NCI-H128 (cell line): ENCODE results near the gene MEGF9.
"Not testable (repeated sequence)": the region's sequence is repeated elsewhere in the genome, so short reads cannot be mapped to it uniquely, and the experiment has no call there.

ENCODE experiments used
- DNase-seq: peaks from one replicate; lab custom pipeline; 2025; ENCODE audit not compliant: unreplicated experiment; lab: John Stamatoyannopoulos, UW

The MEGF9 gene

DNA sequence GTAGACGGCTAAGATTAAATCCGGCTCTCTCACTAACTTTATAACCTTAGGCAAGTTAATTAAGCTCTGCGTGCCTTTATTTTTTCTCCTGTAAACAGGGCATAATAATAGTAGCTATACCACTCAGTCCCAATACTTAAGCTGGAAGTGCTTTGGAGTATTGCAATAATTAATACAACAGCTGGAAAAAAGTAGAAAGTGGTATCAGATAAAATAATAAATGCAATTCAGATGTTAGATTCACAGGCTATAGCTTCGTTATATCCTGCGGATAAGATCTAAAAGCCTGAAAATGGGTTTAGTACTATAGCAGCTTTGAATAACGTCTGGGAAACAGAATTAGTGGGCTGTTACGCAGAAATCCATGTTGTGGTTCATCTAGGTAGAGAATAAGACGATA lies 51.8 kb downstream of the MEGF9 start:
- no peak for DNase-seq

DNA sequence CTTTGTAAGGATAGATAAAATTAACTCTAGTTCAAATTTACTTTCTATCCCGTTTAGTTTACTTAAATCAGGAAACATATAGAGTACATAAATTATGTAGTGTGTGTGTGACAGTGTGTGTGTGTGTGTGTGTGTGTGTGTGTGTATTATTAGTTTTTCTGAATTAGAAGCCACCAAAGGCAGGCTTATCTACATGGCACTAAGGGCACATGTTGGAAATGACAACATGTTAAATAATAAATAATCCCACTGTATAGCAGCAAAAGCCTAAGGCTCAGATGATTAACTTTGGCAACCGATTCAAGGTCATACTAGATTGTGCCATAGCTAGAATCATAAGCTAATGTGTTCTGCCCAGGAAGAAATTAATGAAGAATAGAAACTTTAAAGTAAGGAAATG lies 54.6 kb downstream of the MEGF9 start:
- DNase-seq = no peak

DNA sequence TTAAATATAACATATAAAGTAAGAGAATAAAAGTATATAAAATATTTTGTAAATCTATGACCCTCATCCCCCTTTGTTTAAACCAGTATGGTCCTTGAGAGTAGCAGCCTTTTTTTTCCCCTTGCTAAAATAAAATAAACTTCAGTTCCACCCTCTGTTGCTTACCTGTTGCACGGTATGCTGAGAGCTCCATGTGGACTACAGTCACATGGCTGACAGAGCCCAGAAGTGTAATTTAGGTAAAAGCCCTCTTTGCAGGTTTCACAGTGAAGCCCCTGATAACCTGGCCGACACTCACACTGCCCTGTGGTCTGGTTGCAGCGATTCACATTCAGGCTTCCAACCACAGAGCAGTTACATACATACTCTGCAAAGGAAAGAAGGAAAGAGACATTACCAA lies 55.1 kb downstream of the MEGF9 start:
- DNase-seq = no peak

DNA sequence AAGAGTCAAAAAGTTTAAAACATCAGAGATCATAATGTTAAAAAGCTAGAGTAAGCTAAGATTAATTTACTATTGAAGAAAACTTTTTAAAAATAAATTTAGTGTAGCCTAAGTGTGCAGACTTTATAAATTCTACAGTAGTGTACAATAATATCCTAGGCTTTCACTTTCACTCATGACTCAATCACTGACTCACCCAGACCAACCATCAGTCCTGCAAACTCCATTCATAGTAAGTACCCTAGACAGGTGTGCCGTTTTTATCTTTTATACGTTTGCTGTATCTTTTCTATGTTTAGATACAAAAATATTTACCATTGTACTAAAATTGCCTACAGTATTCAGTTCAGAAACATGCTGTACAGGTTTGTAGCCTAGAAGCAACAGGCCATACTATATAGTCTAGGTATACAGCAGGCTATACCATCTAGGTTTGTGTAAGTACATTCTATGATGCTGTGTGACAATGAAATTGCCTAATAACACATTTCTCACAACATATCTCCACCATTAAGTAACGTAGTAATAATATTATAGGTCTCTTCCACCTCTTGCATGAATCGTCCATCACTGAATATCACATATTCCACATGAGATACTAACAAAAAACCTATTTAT lies 59.2 kb downstream of the MEGF9 start:
- DNase-seq = no peak

DNA sequence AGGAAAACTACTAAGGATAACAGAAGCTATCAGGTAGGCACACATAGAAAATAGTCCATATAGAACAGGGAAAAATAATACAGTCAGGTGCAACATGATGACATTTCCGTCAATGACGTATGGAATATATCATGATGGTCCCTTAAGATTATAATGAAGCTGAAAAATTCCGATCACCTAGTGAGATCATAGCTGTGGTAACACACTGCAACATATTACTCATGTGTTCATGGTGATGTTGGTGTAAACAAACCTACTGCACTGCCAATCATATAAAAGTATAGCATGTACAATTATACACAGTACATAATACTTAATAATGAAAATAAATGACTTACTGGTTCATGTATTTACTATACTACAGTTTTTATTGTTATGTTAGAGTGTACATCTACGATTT lies 60.0 kb downstream of the MEGF9 start:
- no peak for DNase-seq

DNA sequence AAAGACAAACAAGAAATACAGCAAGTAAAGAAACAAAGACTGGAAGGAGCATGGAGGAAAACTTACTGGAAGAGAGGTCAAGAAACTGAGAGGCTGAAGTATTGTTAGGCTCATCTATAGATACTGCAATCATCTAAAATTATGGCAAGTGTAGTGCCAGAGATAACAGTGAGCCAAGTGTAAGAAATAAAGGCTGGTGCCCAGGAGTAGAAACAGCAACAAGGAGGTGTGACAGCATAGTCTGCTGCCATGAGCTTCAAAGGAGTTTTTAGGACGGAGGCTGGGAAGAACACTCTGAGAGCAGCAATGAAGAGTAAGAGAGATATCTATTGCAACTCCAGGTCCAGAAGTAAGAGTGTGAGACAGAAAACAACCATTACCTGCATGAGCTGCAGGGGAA lies 60.5 kb downstream of the MEGF9 start:
- no peak for DNase-seq

DNA sequence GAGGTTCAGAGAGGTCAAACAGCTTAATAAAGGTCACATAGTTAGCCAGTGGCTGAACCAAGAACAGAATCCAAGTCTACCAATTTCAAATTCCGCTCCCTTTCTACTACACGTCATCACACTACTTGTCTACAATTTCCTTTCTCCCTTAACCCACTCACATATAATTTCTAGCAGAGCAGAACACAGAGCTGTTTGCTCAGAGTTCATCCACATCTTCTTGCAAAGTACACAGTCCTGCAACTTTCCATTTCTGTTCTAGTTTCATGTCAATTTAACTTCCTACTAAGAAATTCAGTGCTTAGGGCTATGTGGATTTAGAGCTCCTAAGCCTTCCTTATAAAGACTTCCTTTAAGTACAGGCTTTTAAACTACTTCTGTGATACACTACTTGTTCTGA lies 61.3 kb downstream of the MEGF9 start:
- no peak for DNase-seq

DNA sequence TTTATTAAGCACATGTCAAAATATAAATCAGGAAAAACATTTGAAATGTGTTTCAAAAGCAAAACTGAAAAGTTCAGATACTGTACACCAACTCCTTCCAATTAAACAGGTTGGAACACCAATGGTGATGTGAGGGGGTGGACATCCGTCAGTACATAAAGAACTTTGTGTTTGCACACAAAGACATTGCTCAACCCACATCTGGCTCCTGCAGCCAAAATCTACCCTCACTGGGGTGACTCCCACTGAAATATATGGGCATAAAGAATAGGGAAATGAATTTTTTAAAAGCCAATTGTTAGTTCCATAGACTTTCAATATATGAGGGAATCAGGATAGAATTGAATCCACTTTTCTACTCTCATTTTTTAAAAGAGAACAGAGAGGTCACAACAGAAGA lies 63.9 kb downstream of the MEGF9 start:
- DNase-seq = no peak

DNA sequence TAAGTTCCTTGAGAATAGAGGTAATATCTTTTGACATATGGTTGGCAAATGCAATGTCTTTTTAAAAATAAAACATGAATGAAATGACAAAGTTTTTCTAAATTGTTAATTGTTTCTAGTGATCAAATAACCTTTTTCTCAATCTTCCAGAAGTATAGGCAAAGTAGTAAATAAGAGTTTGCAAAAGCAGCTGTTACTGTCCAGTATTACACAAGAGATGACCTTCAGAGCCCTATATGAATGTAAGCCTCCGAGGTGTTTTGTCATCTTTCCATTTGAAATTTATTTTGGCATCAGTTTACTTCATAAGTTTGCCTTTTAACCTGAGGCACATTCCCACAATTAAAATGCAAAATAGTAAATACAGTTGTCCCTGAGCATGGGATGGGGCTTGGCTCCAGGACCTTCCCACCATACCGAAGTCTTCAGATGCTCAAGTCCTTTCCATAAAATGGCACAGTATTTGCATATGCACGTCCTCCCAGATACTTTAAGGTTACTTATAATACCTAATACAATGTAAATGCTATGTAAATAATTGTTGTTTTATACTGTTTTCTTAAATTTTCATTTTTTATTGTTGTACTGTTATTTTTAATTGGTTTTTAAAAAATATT lies 65.6 kb downstream of the MEGF9 start:
- no peak for DNase-seq

DNA sequence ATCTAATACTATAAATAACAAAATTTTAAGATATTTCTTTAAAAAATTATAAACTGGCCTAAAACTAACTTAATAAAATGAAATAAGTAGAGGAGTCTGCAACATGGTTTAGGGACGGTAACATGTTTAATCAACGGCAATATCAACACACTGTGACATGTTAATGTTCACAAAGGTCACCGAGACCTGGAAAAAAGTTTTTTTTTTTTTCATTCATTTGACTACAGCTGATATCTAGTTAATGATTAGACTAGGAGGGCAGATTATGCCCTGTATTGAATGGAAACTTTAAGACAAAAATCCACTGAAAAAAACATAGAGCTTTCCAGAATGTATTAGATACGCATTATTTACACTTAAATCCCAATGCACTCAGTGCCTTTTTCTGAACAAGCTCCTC lies 67.3 kb downstream of the MEGF9 start:
- no peak for DNase-seq

DNA sequence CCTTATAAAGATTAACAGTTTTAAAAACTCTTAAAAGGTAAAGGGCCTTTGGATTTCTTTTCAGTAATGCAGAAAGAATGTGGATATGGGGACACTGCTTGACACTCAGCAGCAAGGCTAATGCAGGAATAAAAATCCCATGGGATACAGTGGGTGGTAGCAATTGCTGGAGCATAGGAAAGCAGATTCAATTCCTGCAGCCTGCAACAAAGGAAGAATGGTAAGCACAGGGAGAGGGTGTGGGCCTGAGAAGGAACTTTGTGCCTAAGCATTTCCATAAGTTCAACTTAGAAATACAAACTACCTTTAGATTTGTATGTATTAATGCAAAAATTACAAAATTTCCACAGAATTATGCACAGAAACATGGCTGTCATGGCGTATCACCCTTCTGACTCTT lies 68.5 kb downstream of the MEGF9 start:
- no peak for DNase-seq

DNA sequence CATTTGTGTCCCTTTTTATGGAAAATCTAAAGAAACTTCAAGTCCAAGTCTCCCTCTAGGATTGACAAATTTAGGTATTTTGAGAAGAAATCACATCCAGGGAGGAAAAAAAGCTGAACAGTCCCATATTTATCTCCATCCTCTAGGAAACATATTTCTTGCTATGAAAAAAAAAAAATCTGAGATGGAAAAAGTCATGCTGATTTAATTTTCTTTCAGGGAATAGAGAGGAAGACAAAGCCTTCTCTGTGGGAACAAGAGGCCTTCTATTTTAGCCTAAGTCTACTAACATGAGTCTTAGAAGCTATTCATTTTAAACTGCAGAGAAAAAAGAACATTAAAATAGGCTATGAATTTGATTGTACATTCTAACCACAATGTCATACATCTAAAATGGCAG lies 71.2 kb downstream of the MEGF9 start:
- no peak for DNase-seq

DNA sequence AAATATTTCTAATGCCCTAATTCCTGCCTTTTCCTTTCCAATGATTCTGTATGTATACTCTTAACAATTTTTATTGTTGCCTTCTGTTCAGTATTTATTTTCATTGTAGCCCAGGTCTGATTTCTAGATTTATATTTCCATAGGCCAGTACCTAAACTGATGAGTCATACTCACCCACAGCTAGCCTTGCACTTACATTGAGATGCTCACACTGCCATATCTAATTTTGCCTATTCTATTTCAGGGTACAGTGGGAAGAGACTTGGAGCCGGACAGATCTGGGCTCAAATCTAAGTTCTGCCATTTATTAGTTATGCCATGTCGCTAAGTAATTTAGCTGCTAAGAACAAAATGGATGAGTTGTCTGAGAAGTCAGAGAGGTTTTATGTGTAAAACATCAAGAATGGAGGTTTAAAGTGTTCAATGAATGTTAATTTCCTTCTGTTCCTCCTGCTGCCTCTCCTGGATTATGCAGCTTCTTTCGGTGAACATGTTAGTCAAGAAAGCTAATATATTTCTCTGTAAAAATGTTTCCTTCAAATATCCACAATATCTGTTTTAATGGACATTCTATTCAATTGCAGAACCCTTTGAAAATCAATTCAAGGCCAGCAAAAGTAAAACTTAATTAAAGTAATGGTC lies 72.0 kb downstream of the MEGF9 start:
- no peak for DNase-seq

DNA sequence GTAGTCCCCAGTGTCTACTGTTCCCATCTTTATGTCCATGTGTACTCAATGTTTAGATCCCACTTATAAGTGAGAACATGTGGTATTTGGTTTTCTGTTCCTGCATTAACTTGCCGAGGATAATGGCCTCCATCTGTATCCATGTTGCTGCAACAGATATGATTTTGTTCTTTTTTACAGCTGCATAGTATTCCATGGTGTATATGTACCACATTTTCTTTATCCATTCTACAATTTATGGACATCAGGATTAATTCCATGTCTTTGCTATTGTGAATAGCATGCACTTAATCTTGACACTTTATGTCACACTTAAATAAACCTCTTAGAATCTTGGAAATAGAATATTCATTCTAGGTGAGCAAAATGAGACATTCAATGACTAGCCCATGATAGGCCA lies 73.4 kb downstream of the MEGF9 start:
- DNase-seq = not testable (repeated sequence)

DNA sequence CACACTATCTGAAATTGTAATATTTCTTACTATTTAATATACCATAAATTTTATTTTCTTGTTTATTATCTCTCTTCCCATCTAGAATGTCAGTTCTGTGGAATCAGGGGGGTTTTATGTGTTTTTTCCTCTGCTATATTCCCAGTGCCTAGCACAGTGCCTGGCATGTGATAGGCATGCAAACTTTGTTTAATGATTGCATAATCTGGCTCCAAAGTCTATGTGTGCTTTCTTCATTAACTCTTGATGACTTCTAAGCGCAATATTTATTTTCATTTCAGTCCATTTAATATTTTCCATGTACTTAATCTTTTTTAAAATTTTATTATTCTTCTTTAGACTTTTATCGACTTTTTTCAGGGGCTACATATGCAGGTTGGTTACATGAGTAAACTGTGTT lies 73.9 kb downstream of the MEGF9 start:
- no peak for DNase-seq

DNA sequence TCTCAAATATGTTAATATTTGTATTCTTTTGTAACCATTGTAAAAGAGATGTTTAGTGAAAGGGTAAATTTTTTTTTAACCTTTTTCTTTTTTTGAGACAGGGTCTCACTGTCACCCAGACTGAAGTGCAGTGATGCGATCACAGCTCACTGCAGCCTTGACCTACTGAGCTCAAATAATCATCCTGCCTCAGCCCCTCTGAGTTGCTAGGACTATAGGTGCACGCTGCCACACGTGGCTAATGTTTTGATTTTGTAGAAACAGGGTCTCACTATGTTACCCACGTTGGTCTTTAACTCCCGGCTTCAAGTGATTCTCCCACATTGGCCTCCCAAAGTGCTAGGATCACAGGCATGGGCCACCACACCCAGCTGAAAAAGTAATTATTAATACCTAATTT lies 76.4 kb downstream of the MEGF9 start:
- no peak for DNase-seq

DNA sequence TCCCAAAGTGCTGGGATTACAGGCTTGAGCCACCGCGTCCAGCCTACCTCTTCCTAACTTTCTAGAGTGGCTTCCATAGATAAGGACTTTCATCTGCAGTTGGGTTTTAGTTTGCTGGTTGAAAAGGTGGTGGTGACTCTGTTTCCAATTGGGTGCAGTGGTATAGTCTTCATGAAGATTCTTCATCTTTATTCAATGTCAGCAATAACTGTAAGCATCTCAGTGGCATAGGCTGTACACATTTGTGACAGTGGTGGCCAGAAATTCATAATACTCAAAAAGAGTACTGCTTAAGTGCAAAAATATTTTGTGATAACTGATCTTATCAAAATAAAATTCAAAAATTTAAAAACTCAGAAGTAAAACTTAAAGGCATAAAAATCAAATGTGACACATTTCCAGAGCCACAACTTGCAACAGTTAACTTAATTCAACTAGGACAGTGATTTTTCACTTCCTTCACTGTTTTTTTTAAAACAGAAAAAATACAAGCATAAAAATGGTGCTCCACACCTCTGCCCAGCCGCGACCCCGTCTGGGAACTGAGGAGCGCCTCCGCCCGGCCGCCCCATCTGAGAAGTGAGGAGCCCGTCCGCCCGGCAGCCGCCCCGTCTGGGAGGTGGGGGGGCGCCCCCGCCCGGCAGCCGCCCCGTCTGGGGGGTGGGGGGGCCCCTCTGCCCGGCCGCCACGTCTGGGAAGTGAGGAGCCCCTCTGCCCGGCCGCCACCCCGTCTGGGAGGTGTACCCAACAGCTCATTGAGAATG lies 77.9 kb downstream of the MEGF9 start:
- DNase-seq = no peak

DNA sequence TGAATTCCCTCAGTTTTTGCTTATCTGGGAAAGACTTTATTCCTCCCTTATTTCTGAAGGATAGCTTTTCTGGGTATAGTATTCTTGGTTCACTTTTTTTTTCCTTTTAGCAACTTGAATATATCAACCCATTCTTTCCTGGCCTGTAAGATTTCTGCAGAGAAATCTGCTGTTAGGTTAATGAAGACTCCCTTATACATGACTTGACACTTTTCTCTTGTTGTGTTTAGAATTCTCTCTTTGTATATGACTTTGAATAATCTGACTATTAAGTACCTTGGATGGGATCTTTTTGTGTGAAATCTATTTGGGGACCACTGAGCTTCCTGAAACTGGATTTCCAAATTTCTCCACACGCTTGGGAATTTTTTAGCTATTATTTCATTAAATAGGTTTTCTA lies 79.3 kb downstream of the MEGF9 start:
- no peak for DNase-seq

DNA sequence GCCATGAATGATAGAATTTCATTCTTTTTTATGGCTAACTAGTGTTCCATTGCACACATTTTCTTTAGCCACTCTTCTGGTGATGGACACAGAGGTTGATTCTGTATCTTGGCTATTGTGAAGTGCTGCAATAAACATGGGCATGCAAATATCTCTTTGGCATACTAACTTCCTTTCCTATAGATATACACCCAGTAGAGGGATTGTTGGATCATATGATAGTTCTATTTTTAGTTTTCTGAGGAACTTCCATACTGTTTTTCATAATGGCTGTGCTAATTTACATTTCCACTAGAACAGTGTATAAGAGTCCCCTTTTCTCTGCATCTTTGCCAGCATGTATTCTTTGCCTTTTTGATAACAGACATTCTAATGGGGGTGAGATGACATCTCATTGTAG lies 83.9 kb downstream of the MEGF9 start:
- no peak for DNase-seq

DNA sequence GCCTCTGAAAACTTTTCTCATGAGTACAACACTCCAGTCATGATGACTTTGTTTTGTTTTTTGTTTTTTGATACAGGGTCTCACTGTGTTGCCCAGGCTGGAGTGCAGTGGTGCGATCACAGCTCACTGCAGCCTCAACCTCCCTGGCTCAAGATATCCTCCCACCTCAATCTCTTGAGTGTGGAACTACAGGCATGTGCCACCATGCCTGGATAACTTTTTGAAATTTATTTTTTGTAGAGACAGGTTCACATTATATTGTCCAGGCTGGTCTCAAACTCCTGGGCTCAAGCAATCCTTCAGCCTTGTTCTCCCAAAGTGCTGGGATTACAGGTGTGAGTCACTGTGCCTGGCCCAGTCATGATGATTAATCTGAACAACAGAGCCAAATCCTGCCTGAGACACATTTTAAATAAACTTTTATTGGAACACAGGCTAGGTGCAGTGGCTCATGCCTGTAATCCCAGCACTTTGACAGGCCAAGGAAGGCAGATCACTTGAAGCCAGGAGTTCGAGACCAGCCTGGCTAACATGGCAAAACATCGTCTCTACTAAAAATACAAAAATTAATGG lies 85.3 kb downstream of the MEGF9 start:
- DNase-seq = not testable (repeated sequence)

DNA sequence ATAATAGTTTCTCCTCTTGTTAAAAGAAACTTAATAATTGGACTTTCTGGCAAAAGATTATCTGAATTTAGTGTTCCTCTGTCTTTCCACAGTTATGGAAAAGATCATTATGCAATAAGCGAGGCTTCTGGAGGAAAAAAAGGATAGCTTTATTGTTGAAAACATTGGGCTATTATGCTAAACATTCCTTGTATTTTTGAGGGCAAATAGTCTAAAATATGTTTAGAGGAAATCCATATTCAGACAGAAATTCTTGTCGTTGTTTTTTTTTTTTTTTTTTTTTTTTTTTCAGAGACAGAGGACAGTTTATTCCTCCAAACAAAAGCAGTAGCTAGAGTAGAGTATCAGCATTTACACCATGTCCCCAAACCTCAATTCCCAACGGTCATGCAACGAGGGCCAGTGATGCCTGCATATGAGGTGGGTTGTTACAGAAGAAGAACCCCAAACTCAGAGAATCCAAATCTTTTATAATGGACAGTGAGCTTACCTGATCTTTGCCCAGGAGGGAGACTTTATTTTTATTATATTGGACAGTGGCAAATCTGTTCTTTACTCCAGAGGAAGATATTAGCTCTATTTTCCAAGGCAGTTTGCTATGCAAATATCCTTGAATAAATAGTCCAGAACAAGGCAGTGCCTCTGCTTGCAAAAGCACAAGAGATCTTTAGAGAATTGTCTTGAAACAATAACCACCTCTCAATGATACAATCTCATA lies 85.9 kb downstream of the MEGF9 start:
- no peak for DNase-seq
